ENCODE results near the gene HENMT1. TPM values are rescaled to one million over a fixed set of nuclear protein-coding genes. Genes with fewer than 3 reads are reported as not detected.

Gene HENMT1
- total and polyA plus RNA-seq, 9 of the 15 experiments (the other 6 are each of a cell fraction or from before 2014, with no cell fraction given) = not detected

DNA sequence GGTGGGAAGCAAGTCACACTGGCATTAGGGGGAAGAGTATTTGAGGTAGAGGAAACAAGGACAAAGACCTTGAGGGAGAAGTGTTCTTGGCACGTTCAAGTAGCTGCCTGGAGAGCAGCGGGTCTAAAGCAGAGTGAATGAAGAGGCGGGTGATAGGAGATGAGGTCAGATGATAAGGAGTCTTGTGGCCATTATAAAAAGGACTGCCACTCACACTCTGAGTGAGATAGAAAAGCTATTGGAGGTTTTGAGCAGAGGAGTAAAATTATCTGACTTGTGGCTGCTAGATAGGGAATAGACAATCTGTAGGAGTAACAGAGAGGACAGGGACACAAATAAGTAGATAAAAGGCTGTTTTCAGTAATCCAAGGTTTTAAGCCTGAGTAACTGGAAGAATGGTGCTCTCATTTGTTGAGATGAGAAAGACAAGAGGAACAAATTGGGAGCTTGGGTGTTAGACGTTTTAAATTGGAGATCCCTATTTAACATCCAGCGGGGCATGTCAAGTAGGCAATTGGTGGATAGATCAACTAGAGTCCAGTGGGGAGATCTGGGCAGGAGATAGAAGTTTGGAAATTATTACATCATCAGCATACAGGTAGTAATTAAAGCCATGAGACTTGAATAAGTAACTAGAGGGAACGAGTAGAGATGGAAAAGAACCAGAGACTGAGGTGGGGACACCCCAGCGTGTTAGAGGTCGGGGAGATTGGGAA lies 43.7 kb downstream of the HENMT1 start:
- peaks cover 3% of the 10 kb centered on the region for H3K9me1 ChIP-seq (ENCODE audit: control insufficient read depth, insufficient read depth, low read length)
- no TSS peak for BruUV-seq (replicated peaks)
- H3K4me1 ChIP-seq (replicated peaks in 1 of 2; ENCODE audit: control insufficient read depth in 2 of 2, insufficient read depth in 2 of 2, low read length in 2 of 2) = peaks cover 0 to 8% of the 10 kb centered on the region in 2 experiments; a peak in 3 of 5 replicates
- ChIA-PET POLR2A (interaction anchor here (0.9 to 1.3 kb wide), 3 partner anchors 12 to 14 kb away, joined by 3 to 6 read pairs (median 4); no protein-coding TSS in a partner anchor), CTCF (ENCODE audit: low intra/inter-chr PET ratio) (no interaction called here)
- H4K20me1 ChIP-seq (replicated peaks; ENCODE audit: control insufficient read depth, insufficient read depth, low read length) = no peaks in the 10 kb centered on the region
- WGBS (ENCODE audit: insufficient coverage, low coverage, missing lambda C conversion rate) = 36% methylated on average over 8 of the region's 8 CpGs
- intact Hi-C loops (cut with micrococcal nuclease) (no loop called here), in situ Hi-C loops (cut with MboI) (no loop called here)
- DNase-seq (ENCODE audit: extremely low read depth in 1 of 4, low spot score in 3 of 4) (peak in 3 of 4 experiments; percentile 24 to 52 (median 27)), ATAC-seq (peak; percentile 81), FAIRE-seq (peak; percentile 74)
- no peak overlapping the region for H2AFZ ChIP-seq (ENCODE audit: low read depth, low read length)
- H3K27me3 ChIP-seq (ENCODE audit: control insufficient read depth in 2 of 2, insufficient read depth in 2 of 2, low read length in 2 of 2) = no peaks in the 10 kb centered on the region
- H3K9ac ChIP-seq (ENCODE audit: insufficient read depth in 1 of 2, low read depth in 2 of 2, low read length in 2 of 2) = no peak overlapping the region
- H3K27ac ChIP-seq (ENCODE audit: extremely low read depth, low read depth, low read length) = no peak overlapping the region
- H3K4me3 ChIP-seq = no peak overlapping the region
- H3K4me2 ChIP-seq (ENCODE audit: insufficient read depth, low read length) = no peak overlapping the region
- peaks cover 8% of the 10 kb centered on the region; the same call in 1 of the 3 replicates for H3K36me3 ChIP-seq (ENCODE audit: control insufficient read depth, insufficient read depth, low read length)
- no peaks in the 10 kb centered on the region for H3K79me2 ChIP-seq (ENCODE audit: control insufficient read depth, insufficient read depth, low read length)
- H3K9me3 ChIP-seq (replicated peaks; ENCODE audit: control insufficient read depth, insufficient read depth, low read depth, low read length) = no peaks in the 10 kb centered on the region
- TF ChIP-seq ZNF165 (CRISPR knock-in tag; IDR thresholded peaks at IDR 0.05; ENCODE audit: borderline replicate concordance) (no peak), DMBX1 (CRISPR knock-in tag; IDR thresholded peaks at IDR 0.05; ENCODE audit: borderline replicate concordance) (no peak), SLC30A9 (CRISPR knock-in tag; IDR thresholded peaks at IDR 0.05) (no peak), ZNF583 (CRISPR knock-in tag; IDR thresholded peaks at IDR 0.05) (no peak), WHSC1 (IDR thresholded peaks at IDR 0.05; ENCODE audit: low read length) (no peak), GATAD2B (IDR thresholded peaks at IDR 0.05; ENCODE audit: borderline replicate concordance) (no peak), RFX1 (IDR thresholded peaks at IDR 0.05) (no peak), CXXC5 (CRISPR knock-in tag; IDR thresholded peaks at IDR 0.05) (peak; percentile 41; the same call in 1 of the 2 replicates), ZNF639 (CRISPR knock-in tag; conservative IDR thresholded peaks at IDR 0.05 in 1 of 2, IDR thresholded peaks at IDR 0.05 in 1 of 2) (peak in 1 of 2 experiments; percentile 45; a peak in 1 of 4 replicates), COPS2 (conservative IDR thresholded peaks at IDR 0.05) (no peak), ZNF354B (CRISPR knock-in tag; IDR thresholded peaks at IDR 0.05) (no peak), TEAD4 (IDR thresholded peaks at IDR 0.05; ENCODE audit: low read length) (peak; percentile 64), TEAD4 (CRISPR knock-in tag; IDR thresholded peaks at IDR 0.05; ENCODE audit: borderline replicate concordance) (no peak), MEIS2 (IDR thresholded peaks at IDR 0.05; ENCODE audit: partially characterized antibody) (peak; percentile 64), ZBTB26 (CRISPR knock-in tag; IDR thresholded peaks at IDR 0.05) (no peak), CEBPG (CRISPR knock-in tag; IDR thresholded peaks at IDR 0.05) (peak; percentile 22; the same call in 1 of the 2 replicates), CEBPG (tag; conservative IDR thresholded peaks at IDR 0.05 in 1 of 2, IDR thresholded peaks at IDR 0.05 in 1 of 2) (peak; percentile 55 to 72), EP300 (IDR thresholded peaks at IDR 0.05; ENCODE audit: low read length) (0 out of 2 replicates have a peak, but pooled peaks have one; percentile 5), CTBP1 (IDR thresholded peaks at IDR 0.05; ENCODE audit: borderline replicate concordance) (peak; percentile 47; the same call in 1 of the 2 replicates), BHLHE40 (IDR thresholded peaks at IDR 0.05; ENCODE audit: low read length) (peak; percentile 71), TCF3 (CRISPR knock-in tag; IDR thresholded peaks at IDR 0.05) (0 out of 2 replicates have a peak, but pooled peaks have one; percentile 10), FOXA3 (CRISPR knock-in tag; conservative IDR thresholded peaks at IDR 0.05 in 1 of 2, IDR thresholded peaks at IDR 0.05 in 1 of 2) (no peak)
